Parathyroid adenoma (tissue), 2 donors: Measurements from ENCODE around the gene ADGRA1.
"Not testable (repeated sequence)": the region's sequence is repeated elsewhere in the genome, so short reads cannot be mapped to it uniquely, and the experiment has no call there.

Experiments used
- H2AFZ ChIP-seq: fragments of 300-600 bp; sonication (generic); one replicate; pipeline ENCODE4 v1.7.0; 2017; ENCODE audit warnings: antibody characterized with exemption, mild to moderate bottlenecking
- H3K27ac ChIP-seq: fragments of 300-600 bp; sonication (generic); one replicate; pipeline ENCODE4 v1.7.0; 2017
- H3K27me3 ChIP-seq: fragments of 300-600 bp; sonication (generic); one replicate; pipeline ENCODE4 v1.7.0; 2017; ENCODE audit warnings: low read length; ENCODE audit not compliant: control insufficient read depth, insufficient read depth
- H3K36me3 ChIP-seq: fragments of 300-600 bp; sonication (generic); one replicate; pipeline ENCODE4 v1.7.0; 2017; ENCODE audit warnings: low read length; ENCODE audit not compliant: control insufficient read depth, insufficient read depth
- H3K4me1 ChIP-seq: fragments of 300-600 bp; sonication (generic); one replicate; pipeline ENCODE4 v1.7.0; 2017; ENCODE audit warnings: control low read depth
- H3K4me2 ChIP-seq: fragments of 300-600 bp; sonication (generic); one replicate; pipeline ENCODE4 v1.7.0; 2017; ENCODE audit warnings: low read length
- H3K4me3 ChIP-seq: fragments of 300-600 bp; sonication (generic); one replicate; pipeline ENCODE4 v1.7.0; 2017; ENCODE audit warnings: low read depth, low read length
- H3K79me2 ChIP-seq: fragments of 300-600 bp; sonication (generic); one replicate; pipeline ENCODE4 v1.7.0; 2017; ENCODE audit warnings: control low read depth
- H3K9ac ChIP-seq: fragments of 300-600 bp; sonication (generic); one replicate; pipeline ENCODE4 v1.7.0; 2017; ENCODE audit warnings: mild to moderate bottlenecking
- H3K9me3 ChIP-seq: fragments of 300-600 bp; sonication (generic); one replicate; pipeline ENCODE4 v1.7.0; 2017; ENCODE audit warnings: low read length; ENCODE audit not compliant: control insufficient read depth
- TF ChIP-seq, protein P1 (sequence below): fragments of 300-600 bp; sonication (generic); IDR thresholded peaks from one replicate; pipeline ENCODE4 v1.7.0; 2017; ENCODE audit warnings: antibody characterized with exemption, mild to moderate bottlenecking
- donor health status: primary hyperparathyroidism.

Gene ADGRA1

DNA sequence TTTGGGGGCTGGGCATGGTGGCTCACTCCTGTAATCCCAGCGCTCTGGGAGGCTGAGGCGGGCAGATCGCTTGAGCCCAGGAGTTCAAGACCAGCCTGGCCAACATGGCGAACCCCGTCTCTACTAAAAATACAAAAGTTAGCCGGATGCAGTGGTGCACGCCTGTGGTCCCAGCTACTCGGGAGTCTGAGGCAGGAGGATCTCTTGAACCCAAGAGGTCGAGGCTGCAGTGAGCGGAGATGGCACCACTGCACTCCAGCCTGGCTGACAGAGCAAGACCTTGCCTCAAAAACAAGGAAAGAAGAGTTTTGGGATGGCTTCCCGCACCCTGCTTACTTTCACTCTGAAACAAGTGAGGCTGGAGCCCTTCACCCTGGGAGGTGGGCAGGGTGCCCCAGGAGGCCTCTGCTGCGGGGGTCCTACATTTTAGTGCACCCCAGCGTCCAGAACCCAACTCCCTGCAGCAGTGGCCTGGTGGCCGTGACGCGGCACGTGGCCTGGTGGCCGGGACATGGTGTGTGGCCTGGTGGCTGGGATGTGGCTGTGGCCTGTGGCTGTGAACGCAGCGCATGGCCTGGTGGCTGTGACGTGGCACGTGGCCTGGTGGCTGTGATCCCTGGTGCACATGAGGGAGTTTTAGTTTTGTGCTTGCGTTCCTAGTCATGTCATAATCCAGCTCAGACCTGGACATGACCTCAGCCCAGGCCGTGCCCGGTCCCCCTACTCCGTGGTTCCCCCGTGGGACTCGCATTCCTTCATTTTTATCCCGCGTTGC is 81.6 kb downstream of the ADGRA1 start:
- no peaks in the 10 kb centered on the region for H3K27me3 ChIP-seq
- H3K9me3 ChIP-seq, result no peaks in the 10 kb centered on the region
- no peak overlapping the region for H3K4me3 ChIP-seq
- TF ChIP-seq, protein P1, sequence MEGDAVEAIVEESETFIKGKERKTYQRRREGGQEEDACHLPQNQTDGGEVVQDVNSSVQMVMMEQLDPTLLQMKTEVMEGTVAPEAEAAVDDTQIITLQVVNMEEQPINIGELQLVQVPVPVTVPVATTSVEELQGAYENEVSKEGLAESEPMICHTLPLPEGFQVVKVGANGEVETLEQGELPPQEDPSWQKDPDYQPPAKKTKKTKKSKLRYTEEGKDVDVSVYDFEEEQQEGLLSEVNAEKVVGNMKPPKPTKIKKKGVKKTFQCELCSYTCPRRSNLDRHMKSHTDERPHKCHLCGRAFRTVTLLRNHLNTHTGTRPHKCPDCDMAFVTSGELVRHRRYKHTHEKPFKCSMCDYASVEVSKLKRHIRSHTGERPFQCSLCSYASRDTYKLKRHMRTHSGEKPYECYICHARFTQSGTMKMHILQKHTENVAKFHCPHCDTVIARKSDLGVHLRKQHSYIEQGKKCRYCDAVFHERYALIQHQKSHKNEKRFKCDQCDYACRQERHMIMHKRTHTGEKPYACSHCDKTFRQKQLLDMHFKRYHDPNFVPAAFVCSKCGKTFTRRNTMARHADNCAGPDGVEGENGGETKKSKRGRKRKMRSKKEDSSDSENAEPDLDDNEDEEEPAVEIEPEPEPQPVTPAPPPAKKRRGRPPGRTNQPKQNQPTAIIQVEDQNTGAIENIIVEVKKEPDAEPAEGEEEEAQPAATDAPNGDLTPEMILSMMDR, result no peak
- H3K27ac ChIP-seq, result no peak overlapping the region
- H2AFZ ChIP-seq, result no peak overlapping the region
- H3K79me2 ChIP-seq, result peaks cover 4% of the 10 kb centered on the region
- no peaks in the 10 kb centered on the region for H3K4me1 ChIP-seq
- H3K4me2 ChIP-seq, result no peak overlapping the region
- H3K36me3 ChIP-seq, result no peaks in the 10 kb centered on the region
- no peak overlapping the region for H3K9ac ChIP-seq

DNA sequence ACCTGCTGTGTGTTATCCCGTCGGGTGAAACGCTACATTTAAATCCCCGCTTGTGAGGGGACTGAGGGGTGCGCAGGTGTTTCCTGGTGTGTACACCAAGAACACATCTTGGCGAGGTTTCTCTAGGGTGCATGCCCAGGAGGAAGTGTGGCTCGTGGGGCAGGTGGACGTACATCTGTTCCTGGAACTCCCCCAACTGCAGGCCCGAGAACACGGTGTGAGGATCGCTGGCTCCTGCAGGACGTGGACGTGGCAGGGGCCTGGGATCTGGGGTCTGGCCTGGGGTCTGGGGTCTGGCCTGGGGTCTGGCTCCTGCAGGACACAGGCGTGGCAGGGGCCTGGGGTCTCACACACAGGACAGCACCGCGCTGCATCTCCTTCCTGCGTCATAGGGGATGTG is 82.4 kb downstream of the ADGRA1 start:
- Histone ChIP-seq H3K4me3 (no peak overlapping the region), H3K9me3 (no peaks in the 10 kb centered on the region), H3K79me2 (no peaks in the 10 kb centered on the region), H3K36me3 (no peaks in the 10 kb centered on the region), H3K9ac (no peak overlapping the region), H3K4me2 (no peak overlapping the region), H3K27ac (no peak overlapping the region), H2AFZ (no peak overlapping the region), H3K27me3 (no peaks in the 10 kb centered on the region), H3K4me1 (no peaks in the 10 kb centered on the region)
- TF ChIP-seq, protein P1, result no peak

DNA sequence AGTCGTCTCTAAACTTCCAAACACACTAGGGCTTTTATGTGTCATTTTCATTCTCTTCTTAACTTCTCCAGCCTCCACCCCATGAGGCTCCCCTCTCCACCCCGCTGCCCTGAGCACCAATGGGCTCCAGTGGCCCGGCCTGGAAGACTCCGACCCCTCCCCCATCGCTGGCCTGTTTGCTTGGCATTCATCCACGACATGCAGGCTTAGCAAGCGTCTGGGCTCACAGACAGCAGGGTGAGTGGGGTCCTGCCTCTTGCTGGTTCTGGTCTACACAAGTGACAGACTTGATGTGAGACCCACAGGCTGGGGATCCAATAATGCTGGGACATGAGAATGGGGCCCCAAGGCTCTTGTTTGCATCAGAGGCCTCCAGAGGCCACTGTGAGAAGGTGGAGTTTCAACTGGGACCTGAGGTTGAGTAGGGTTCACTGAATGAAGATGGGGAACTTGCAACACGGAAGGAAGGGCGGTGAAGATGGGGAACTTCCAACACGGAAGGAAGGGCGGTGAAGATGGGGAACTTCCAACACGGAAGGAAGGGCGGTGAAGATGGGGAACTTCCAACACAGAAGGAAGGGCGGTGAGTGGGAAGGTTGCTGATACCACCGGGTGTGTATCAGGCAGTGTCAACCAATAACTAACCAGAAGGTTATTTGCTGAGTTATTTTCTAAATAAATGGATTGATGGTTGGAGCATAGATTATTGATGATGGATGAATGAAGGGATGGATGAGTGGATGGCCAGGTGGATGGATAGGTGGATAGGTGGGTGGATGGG is 86.3 kb downstream of the ADGRA1 start:
- Histone ChIP-seq H3K36me3 (no peaks in the 10 kb centered on the region), H3K4me1 (no peaks in the 10 kb centered on the region), H3K27me3 (no peaks in the 10 kb centered on the region), H3K4me3 (no peak overlapping the region), H3K9ac (no peak overlapping the region), H3K4me2 (no peak overlapping the region), H2AFZ (no peak overlapping the region), H3K79me2 (no peaks in the 10 kb centered on the region), H3K27ac (no peak overlapping the region), H3K9me3 (no peaks in the 10 kb centered on the region)
- TF ChIP-seq, protein P1, result no peak

DNA sequence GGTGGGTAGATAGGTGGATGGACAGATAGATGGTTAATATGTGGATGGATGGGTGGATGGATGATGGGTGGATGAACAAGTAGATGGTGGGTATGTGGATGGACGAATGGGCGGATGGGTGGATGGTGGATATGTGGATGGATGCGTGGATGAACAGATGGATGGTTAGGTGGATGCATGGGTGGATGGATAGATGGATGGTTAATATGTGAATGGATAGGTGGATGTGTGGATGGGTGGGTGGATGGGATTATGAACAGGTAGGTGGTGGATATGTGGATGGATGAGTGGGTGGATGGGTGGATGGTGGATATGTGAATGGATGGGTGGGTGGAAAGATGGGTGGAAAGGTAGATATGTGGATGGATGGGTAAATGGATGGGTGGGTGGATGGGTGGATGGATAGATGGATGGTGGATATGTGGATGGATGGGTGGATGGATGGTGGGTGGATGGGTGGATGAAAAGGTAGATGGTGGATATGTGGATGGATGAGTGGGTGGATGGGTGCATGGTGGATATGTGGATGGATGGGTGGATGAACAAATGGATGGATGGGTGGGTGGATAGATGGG is 87.1 kb downstream of the ADGRA1 start:
- TF ChIP-seq, protein P1, result no peak
- Histone ChIP-seq H3K9me3 (no peaks in the 10 kb centered on the region), H2AFZ (no peak overlapping the region), H3K27me3 (no peaks in the 10 kb centered on the region), H3K79me2 (no peaks in the 10 kb centered on the region), H3K4me2 (no peak overlapping the region), H3K27ac (no peak overlapping the region), H3K4me3 (no peak overlapping the region), H3K36me3 (no peaks in the 10 kb centered on the region), H3K9ac (no peak overlapping the region), H3K4me1 (no peaks in the 10 kb centered on the region)

DNA sequence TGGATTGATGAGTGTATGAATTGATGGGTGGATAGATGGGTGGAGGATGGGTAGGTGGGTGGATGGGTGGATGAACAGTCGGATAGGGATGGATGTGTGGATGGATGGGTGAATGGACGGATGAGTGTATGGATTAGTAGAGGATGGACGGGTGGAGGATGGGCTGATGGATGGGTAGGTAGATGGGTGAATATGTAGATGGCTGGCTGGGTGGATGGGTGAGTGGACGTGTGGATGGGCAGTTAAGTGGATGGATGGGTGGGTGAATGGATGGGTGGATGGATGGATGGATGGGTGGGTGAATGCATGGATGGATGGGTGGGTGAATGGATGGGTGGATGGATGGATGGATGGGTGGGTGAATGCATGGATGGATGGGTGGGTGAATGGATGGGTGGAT is 87.9 kb downstream of the ADGRA1 start:
- not testable (repeated sequence) for H3K9ac ChIP-seq, H3K27ac ChIP-seq, H3K4me1 ChIP-seq, H3K79me2 ChIP-seq, H3K36me3 ChIP-seq, H3K4me2 ChIP-seq, H3K27me3 ChIP-seq, H2AFZ ChIP-seq, H3K9me3 ChIP-seq, H3K4me3 ChIP-seq
